Sigmoid colon (tissue), 7 donors: ENCODE data around the gene VOPP1. TPM values are rescaled to one million over a fixed set of nuclear protein-coding genes. Genes with fewer than 3 reads are reported as not detected.

ENCODE experiments used
- DNase-seq: peaks from one replicate; pipeline ENCODE4 v3.0.0-alpha.2; 2019
- H3K27ac ChIP-seq, 4 donors: fragments of 200-600 bp; sonication (generic); one replicate each; pipeline ENCODE4 v1.5.1; 2016 to 2019; ENCODE audit warnings: mild to moderate bottlenecking in 1 of 4
- H3K27me3 ChIP-seq, 3 donors: fragments of 200-600 bp; sonication (generic); one replicate each; pipeline ENCODE4 v1.5.1; 2019; ENCODE audit warnings: mild to moderate bottlenecking in 1 of 3
- H3K36me3 ChIP-seq, 4 donors: fragments of 200-600 bp; sonication (generic); one replicate each; pipeline ENCODE4 v1.5.1; 2016 to 2019
- H3K4me1 ChIP-seq, 4 donors: fragments of 200-600 bp; sonication (generic); one replicate each; pipeline ENCODE4 v1.5.1; 2017 to 2019
- H3K4me3 ChIP-seq, 4 donors: fragments of 200-600 bp; sonication (generic); one replicate each; pipeline ENCODE4 v1.5.1; 2017 to 2019; ENCODE audit warnings: mild to moderate bottlenecking in 2 of 4, moderate library complexity in 1 of 4
- H3K9me3 ChIP-seq, 4 donors: fragments of 200-600 bp in 3 of 4; sonication (generic) in 3 of 4; one replicate each; pipeline versions ENCODE4 v1.5.1 to v1.6.1; 2013 to 2019
- EP300 ChIP-seq, 4 donors: sonication (generic); formaldehyde crosslinking; IDR thresholded peaks; one replicate each; pipeline ENCODE4 v1.6.1; 2017; ENCODE audit warnings: antibody characterized with exemption in 4 of 4
- POLR2A ChIP-seq, 2 donors: fragments of 450-650 bp; IDR thresholded peaks; one replicate each; pipeline ENCODE4 v1.6.1; 2016; ENCODE audit warnings: antibody characterized with exemption in 2 of 2, mild to moderate bottlenecking in 2 of 2, moderate library complexity in 2 of 2
- POLR2AphosphoS5 ChIP-seq, 4 donors: sonication (generic); formaldehyde crosslinking; IDR thresholded peaks; one replicate each; pipeline ENCODE4 v1.6.1; 2017; ENCODE audit warnings: antibody characterized with exemption in 4 of 4
- WGBS, 2 donors: extraction: QIAGEN DNeasy Blood & Tissue Kit; methylation state at CpG; one replicate each; pipeline ENCODE4 v1.1.7; 2013; 5-methylcytosine and 5-hydroxymethylcytosine counted together
- intact Hi-C: fragments of 100-400 bp; cut with DNase I; formaldehyde crosslinking; loops from one replicate; pipeline ENCODE4 v1.15.1; 2023
- polyA plus RNA-seq, 3 donors: library from polyadenylated mRNA; stranded (reverse); fragments of 200-250 nt; gene quantifications; one replicate each; pipeline ENCODE4 v1.2.3, GENCODE V29; 2013
- total RNA-seq, 4 donors: library from RNA; depleted of rRNA; stranded (reverse); fragments of >200 nt; gene quantifications; one replicate each; pipeline ENCODE4 v1.1.0, GENCODE V29; 2016
- TF ChIP-seq, protein P1 (sequence below), 4 experiments: fragments of 450-650 bp in 3 of 4; fragments of 200-600 bp in 1 of 4; IDR thresholded peaks; one replicate each; pipeline ENCODE4 v1.5.1; 2016 to 2019; ENCODE audit warnings: antibody characterized with exemption in 4 of 4, mild to moderate bottlenecking in 3 of 4, moderate library complexity in 2 of 4
- donor health status: healthy with polysubstance abuse.
- donor health status: Bipolar disorder and iron deficiency.
- donor health status: healthy.

The VOPP1 gene
- total and polyA plus RNA-seq, 7 donors, result 22.2 to 59.5 (median 26.4) TPM

- no peaks in the 10 kb centered on the region for H3K27me3 ChIP-seq
- TF ChIP-seq EP300 (IDR thresholded peaks at IDR 0.05) (no peak), POLR2AphosphoS5 (IDR thresholded peaks at IDR 0.05) (no peak), POLR2A (IDR thresholded peaks at IDR 0.05) (no peak)
- TF ChIP-seq, protein P1, sequence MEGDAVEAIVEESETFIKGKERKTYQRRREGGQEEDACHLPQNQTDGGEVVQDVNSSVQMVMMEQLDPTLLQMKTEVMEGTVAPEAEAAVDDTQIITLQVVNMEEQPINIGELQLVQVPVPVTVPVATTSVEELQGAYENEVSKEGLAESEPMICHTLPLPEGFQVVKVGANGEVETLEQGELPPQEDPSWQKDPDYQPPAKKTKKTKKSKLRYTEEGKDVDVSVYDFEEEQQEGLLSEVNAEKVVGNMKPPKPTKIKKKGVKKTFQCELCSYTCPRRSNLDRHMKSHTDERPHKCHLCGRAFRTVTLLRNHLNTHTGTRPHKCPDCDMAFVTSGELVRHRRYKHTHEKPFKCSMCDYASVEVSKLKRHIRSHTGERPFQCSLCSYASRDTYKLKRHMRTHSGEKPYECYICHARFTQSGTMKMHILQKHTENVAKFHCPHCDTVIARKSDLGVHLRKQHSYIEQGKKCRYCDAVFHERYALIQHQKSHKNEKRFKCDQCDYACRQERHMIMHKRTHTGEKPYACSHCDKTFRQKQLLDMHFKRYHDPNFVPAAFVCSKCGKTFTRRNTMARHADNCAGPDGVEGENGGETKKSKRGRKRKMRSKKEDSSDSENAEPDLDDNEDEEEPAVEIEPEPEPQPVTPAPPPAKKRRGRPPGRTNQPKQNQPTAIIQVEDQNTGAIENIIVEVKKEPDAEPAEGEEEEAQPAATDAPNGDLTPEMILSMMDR (IDR thresholded peaks at IDR 0.05), result no peak
- peak overlapping the region; percentile 97 to 99 (median 98) for H3K4me3 ChIP-seq
- peaks cover 0 to 45% (median 25%) of the 10 kb centered on the region in 4 donors for H3K4me1 ChIP-seq
- no peaks in the 10 kb centered on the region for H3K36me3 ChIP-seq
- 0% methylated on average over 95 of the region's 97 CpGs for WGBS, 2 donors
- DNase-seq, result peak; percentile 79
- H3K9me3 ChIP-seq, result no peaks in the 10 kb centered on the region
- peak overlapping the region; percentile 87 to 96 (median 92) for H3K27ac ChIP-seq
- intact Hi-C loops, result loop anchor here (5.0 to 10.0 kb wide), 3 partner anchors 204 to 393 kb away; partner anchors contain the start of genes LANCL2, NIPSNAP2 and ZNF713
Measured at GRCh38 chr7:55571511-55572377, 558 bp downstream of the VOPP1 start.

DNA sequence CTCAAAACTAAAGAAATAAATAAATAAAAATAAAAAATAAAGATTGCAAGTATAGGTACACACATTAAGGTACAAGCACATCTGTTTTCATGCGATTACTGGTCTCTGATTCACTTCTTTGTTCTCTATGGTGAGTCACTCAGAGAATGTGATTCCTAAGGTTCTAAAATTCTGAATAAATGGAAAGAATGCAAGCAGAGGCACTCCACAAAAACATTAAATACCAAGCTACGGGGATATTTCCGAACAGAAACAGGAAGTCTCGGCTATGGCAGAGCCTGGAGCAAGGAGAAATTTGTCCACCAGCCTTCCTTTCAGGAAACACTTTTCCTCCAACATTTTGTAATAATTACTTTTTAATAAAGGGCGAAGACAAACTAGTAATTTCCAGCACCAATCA, 1.4 kb downstream of the VOPP1 start:
- Histone ChIP-seq H3K4me1 (peaks cover 0 to 45% (median 25%) of the 10 kb centered on the region in 4 donors), H3K27me3 (no peaks in the 10 kb centered on the region), H3K27ac (peak overlapping the region; percentile 87 to 96 (median 92)), H3K36me3 (no peaks in the 10 kb centered on the region), H3K9me3 (no peaks in the 10 kb centered on the region), H3K4me3 (peak overlapping the region; percentile 97 to 99 (median 98))
- TF ChIP-seq POLR2AphosphoS5 (IDR thresholded peaks at IDR 0.05) (no peak), EP300 (IDR thresholded peaks at IDR 0.05) (no peak), POLR2A (IDR thresholded peaks at IDR 0.05) (no peak)
- TF ChIP-seq, protein P1 (IDR thresholded peaks at IDR 0.05), result no peak
- WGBS, 2 donors, result 16 to 31% methylated on average over 5 of the region's 5 CpGs
- intact Hi-C loops, result loop anchor here (5.0 to 10.0 kb wide), 3 partner anchors 204 to 394 kb away; partner anchors contain the start of genes LANCL2, NIPSNAP2 and ZNF713
- no peak for DNase-seq

DNA sequence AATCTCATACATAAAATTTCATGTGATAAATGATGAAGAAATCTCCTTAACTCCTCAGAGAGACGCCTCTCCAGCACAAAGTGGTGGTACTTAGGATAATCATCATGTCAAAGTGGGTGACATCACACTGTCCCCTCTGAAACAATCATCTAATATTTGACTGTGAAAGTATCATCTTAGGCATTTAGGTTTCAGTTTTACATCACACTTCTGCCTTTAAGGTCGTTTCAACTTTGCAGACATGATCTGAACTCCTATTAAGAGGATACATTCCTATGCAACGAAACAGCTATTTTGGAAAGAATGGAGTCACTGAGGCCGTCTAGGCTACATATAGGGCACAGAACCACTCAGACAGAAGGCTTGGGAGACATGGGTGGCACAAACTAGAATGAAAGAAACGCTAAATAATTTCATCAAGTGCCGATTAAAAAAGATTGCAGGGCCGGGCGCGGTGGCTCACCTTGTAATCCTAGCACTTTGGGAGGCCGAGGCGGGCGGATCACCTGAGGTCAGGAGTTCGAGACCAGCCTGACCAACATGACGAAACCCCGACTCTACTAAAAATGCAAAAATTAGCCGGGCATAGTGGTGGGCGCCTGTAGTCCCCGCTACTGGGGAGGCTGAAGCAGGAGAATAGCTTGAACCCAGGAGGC, 2.0 kb downstream of the VOPP1 start:
- 76% methylated on average over 18 of the region's 18 CpGs for WGBS, 2 donors
- Histone ChIP-seq H3K9me3 (no peaks in the 10 kb centered on the region), H3K4me1 (peaks cover 0 to 45% (median 25%) of the 10 kb centered on the region in 4 donors), H3K36me3 (no peaks in the 10 kb centered on the region), H3K4me3 (peak overlapping the region in 1 of 4 donors; percentile 97), H3K27ac (peak overlapping the region in 3 of 4 donors; percentile 87 to 96 (median 91)), H3K27me3 (no peaks in the 10 kb centered on the region)
- TF ChIP-seq POLR2A (IDR thresholded peaks at IDR 0.05) (no peak), EP300 (IDR thresholded peaks at IDR 0.05) (no peak)
- intact Hi-C loops, result loop anchor here (5.0 to 10.0 kb wide), 3 partner anchors 203 to 394 kb away; partner anchors contain the start of genes LANCL2, NIPSNAP2 and ZNF713
- no peak for DNase-seq

GRCh38 chr7:55569797-55570196, 2.5 kb downstream of the VOPP1 start:
- peaks cover 0 to 44% (median 25%) of the 10 kb centered on the region in 4 donors for H3K4me1 ChIP-seq

More at GRCh38 chr7:55569797-55570196, 2.5 kb downstream of the VOPP1 start:
- no peak for DNase-seq
- Histone ChIP-seq H3K36me3 (no peaks in the 10 kb centered on the region), H3K27me3 (no peaks in the 10 kb centered on the region), H3K4me3 (no peak overlapping the region), H3K9me3 (no peaks in the 10 kb centered on the region), H3K27ac (peak overlapping the region in 2 of 4 donors; percentile 6 to 91)
- TF ChIP-seq, protein P1 (IDR thresholded peaks at IDR 0.05), result no peak
- no peak for TF ChIP-seq POLR2AphosphoS5 (IDR thresholded peaks at IDR 0.05)
- TF ChIP-seq POLR2A (IDR thresholded peaks at IDR 0.05), result no peak
- no peak for TF ChIP-seq EP300 (IDR thresholded peaks at IDR 0.05)
- intact Hi-C loops, result loop anchor here (5.0 to 10.0 kb wide), 3 partner anchors 202 to 395 kb away; partner anchors contain the start of genes LANCL2, NIPSNAP2 and ZNF713
- WGBS, 2 donors, result 22 to 43% methylated on average over 4 of the region's 4 CpGs
